CD4-positive, alpha-beta T cell treated with Interleukin-6 at 100 ng/mL for 8 hours (primary cell): ENCODE data around the gene FBLIM1.
"Not testable (repeated sequence)": the region's sequence is repeated elsewhere in the genome, so short reads cannot be mapped to it uniquely, and the experiment has no call there.

ENCODE experiments used
- DNase-seq: peaks from one replicate; pipeline ENCODE4 v3.0.0-alpha.2; 2020; ENCODE audit warnings: mixed read lengths, low spot score

FBLIM1 gene

DNA sequence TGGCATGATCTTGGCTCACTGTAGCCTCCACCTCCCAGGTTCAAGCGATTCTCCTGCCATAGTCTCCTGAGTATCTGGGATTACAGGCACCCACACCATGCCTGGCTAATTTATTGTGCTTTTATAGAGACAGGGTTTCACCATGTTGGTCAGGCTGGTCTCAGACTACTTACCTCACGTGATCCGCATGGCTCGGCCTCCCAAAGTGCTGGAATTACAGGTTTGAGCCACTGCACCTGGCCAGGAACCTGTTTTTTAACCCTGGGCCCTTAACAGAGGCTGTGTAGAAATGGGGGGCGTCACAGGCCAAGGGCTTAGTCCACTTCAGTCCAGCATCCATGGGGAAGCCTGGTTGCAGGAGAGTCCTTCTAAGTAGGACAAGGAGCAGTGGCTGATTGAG lies 9.3 kb downstream of the FBLIM1 start:
- no peak for DNase-seq

DNA sequence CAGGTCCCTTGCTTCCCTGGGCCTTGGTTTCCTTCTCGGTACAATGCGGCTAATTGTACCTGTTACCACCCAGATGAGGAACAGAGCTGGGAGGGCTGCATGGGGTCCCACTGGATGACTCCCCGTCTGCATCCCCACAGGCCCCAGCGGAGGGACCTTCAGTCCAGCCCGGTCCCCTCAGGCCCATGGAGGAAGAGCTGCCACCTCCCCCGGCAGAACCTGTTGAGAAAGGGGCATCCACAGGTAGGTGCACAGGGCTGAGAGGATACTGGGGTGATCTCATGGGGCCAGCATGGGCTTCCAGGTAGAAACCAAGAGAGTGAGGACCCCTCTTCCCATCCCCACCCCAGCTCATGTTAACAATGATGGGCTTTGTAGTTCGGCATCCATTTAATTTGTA lies 9.8 kb downstream of the FBLIM1 start:
- no peak for DNase-seq

DNA sequence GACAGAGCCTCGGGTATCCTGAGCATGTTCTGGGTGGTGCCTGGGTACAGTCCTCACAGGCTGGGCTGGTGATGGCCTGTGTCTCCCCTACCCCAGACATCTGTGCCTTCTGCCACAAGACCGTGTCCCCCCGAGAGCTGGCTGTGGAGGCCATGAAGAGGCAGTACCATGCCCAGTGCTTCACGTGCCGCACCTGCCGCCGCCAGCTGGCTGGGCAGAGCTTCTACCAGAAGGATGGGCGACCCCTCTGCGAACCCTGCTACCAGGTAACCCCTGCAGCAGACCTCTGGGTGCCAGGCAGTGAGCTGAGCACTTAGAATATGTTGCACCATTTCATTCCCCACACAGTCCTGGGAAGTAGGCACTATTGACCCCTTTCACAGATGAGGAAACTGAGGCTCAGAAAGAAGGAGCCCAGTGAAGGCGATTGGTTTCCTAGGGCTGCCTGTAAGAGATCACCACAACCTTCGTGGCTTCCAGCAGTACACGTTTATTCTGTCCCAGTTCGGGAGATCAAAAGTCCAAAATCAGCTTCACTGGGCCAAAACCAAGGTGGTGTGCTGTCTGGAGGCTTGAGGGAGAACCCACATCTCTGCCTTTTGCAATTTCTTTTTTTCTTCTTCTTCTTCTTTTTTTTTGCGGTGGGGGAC lies 11.8 kb downstream of the FBLIM1 start:
- DNase-seq: no peak

DNA sequence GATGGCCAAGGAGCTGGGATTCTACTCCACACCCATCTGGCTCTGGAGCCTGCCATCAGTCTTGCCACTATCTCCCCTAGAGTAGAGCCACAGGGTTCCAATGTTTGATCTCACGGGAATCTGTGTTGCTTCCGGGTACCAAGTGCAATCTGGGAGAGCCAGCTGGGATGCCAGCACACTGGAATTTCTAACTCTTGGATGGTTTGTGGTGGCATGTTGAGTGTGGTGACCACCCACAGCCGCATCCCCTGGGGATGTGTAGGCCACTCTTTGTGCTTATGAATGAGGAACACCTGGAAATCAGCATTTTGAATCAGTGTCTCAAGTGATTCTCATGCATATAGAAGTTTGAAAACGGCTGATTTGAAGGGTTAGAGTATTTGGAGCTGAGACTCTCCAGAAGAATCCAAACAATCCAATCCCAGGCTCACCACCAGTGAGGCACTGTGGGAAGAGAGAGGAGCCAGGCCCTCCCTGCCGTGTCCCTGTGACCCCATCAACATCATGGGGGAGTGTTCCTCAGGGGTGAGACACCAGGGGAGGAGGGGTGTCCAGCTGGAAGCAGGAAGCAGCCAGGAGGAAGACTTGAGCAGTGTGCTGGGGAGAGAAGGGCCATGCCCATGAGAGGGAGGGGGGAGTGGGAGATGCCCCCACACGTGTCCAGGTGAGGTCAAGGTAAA lies 13.4 kb downstream of the FBLIM1 start:
- no peak for DNase-seq

DNA sequence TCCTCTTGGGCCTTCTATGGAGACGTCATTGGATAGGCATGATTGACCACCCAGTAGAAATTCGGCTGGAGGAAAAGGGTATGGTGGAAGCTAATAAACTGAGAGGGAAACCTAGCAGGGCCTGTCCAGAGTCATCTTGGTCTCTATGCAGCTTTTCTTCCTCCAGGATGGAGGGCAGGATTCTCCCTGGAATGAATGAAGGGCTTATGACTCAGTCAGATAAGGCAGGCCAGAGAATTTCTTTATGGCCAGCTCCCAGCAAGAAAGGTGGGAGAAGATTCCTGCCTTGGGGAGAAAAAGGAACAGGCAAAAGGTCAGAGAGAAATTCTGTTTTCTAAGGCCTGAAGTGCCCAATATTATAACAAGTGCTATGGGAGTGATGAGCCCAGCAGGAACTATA lies 17.1 kb downstream of the FBLIM1 start:
- no peak for DNase-seq

DNA sequence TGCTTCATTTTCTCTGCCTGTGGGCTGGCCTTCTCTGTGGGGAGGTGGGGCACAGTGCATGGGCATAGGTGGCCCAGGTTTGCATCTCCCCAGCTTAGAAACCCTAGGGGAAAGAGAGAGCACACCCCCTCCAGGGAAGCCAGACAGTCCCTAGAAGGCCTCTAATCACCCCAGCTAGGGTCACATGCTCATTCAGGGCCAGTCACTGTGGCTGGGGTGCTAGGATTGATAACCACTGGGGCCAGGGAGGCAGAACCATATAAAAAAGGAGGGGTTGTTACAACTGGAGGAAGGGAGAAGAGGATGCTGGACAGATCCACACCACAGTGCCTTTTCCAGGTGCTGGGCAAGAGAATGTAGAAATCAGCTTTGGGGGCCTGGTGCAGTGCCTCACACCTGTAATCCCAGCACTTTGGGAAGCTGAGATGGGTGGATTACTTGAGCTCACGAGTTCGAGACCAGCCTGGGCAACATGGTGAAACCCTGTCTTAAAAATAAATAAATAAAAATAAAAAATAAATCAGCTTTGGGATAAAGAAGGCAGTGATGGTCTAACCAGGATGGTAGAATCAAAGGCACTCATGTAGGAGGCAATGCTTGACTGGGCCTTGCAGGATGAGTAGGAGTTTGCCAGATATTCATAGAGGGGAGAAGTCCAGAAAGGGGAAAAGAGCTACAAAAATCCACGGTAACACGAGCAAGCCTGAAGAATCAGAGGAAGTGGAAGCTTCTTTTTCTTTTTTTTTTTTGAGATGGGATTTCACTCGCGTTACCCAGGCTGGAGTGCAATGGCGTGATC lies 19.5 kb downstream of the FBLIM1 start:
- no peak for DNase-seq

DNA sequence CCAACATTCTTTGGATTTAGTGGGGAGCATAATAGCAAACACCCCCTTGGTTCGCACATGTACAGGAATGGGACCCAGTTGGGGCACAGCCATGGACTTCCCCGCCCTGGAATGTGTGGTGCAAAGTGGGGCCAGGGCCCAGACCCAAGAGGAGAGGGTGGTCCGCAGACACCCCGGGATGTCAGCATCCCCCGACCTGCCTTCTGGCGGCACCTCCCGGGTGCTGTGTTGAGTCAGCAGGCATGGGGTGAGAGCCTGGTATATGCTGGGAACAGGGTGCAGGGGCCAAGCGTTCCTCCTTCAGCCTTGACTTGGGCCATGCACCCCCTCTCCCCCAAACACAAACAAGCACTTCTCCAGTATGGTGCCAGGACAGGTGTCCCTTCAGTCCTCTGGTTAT lies 27.1 kb downstream of the FBLIM1 start:
- no peak for DNase-seq

DNA sequence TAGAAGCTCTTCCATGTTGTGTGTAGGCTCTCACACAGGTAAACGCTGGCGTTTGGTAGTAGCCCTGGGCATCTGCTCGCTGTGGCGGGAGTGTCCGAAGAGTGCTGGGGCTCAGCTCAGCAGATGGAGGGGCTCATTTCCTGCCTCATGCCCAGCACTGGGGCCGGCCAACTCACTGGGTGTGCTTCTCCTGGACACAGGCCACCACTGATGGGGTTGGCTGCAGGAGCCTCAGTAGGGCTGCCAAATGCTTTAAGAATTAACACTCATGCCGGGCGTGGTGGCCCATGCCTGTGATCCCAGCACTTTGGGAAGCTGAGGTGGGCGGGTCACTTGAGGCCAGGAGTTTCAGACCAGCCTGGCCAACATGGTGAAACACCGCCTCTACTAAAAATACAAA lies 28.0 kb downstream of the FBLIM1 start:
- no peak for DNase-seq

DNA sequence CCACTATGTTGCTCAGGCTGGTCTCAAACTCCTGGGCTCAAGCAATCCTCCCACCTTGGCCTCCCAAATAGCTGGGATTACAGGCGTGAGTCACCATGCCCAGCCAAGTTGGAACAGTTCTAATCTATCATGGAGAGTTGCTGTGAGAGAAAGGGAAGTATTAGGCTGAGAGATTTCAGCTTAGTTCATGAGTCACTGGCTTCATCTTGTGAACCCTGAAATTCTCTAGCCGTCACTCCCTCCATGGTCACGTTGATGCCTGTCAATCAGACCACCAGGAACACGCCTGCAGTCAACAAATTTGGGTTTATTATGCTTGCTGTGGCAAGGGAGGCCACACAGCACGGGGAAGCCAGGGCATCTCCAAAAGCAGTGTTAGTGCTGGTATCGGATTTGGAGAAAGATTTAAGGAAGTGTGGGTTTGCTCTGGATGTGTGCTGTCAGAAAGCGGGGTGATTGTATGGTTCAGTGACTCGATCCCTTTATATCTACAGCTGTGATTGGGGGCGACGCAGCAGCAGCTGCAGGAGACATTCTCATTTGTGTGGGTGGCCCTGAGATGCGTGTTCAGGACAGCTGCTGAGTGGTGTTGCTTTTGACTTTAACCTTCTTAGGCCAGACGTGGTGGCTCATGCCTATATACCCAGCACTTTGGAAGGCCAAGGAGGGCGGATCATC lies 30.2 kb downstream of the FBLIM1 start:
- no peak for DNase-seq

DNA sequence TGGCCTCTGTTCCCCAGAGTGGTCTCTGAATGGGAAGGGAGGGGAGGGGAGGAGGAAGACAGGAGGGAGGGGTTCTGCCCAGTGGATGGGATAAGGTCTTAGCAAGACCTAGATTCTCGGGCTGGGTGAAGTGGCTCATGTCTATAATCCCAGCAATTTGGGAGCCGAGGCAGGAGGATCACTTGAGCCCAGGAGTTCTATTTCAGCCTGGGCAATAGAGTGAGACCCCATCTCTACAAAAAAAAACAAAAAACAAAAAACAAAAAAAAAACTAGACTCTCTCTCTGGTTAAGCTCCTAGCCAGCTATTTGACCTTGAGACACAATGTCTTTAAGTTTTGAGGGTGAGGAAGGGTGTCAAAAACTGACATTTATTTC lies 37.5 kb downstream of the FBLIM1 start:
- DNase-seq: no peak

DNA sequence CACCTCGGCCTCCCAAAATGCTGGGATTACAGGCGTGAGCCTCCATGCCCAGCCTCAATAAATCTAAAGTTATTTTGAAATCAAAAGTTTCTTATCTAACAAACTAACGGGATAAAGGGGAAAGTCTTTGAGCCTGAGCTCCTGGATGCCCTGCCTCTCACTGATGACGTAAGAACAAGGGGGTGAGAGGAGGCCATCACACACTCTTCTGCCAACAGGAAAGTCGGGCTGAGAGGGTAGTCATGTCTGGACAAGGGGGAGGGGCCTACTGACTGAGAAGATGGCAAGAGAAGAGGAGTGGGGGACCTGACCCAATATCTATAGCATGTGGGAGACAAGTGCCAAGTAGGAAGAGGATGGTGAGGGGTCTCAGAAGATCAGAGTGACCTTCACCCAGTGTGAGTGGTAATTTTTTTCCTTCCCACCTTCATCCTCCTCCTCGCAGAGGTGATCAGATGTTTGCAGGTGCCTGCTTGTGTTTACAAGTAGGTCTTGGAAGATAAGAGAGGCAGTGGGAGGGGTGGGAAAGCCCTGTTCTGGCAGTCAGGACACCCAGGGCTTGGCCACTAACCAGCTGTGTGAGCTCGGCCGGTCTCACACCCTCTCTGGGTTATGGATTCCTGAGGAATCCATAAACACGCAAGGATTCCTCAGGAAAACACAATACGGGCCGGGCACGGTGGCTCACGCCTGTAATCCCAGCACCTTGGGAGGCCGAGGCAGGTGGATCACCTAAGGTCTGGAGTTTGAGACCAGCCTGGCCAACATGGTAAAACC lies 39.2 kb downstream of the FBLIM1 start:
- no peak for DNase-seq

DNA sequence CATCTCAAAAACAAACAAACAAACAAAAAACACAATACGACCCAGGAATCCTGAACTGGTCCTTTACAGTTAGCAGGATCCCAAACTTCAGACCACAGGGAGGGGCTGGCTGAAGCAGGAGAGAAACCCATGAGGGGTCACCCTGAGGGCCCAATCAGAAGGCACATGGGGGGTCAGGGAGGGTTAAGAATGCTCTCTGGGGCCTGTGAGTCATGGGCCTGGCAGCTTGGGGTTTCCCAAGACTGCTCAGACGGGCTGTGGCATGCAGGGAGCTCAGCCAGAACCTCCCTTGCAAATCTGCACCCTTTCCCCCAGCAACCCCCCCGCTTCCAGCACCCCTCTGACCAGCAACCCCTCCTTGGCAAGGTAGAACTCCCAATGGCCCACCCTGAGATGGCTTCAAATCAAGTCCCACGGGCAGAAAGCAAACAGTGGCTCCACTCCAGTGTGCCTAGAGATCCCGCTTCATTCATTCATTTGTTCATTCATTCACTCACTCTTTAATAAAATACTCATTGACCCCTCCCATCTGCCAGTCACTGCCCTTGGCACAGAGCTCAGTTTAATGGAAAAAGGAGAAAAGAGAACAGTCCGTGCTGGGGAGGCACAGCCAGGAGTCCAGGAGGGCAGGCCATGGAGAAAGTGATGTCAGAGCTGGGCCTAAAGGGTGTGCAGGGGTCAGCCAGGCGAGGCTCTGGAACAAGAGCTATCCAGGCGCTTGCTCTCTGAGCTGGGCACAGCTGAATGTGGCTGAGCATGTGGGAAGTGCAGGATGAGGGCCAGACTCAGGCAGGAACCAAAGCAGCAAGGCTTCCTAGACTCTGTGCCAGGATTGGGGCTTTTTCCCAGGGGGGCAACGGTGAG lies 40.6 kb downstream of the FBLIM1 start:
- no peak for DNase-seq

DNA sequence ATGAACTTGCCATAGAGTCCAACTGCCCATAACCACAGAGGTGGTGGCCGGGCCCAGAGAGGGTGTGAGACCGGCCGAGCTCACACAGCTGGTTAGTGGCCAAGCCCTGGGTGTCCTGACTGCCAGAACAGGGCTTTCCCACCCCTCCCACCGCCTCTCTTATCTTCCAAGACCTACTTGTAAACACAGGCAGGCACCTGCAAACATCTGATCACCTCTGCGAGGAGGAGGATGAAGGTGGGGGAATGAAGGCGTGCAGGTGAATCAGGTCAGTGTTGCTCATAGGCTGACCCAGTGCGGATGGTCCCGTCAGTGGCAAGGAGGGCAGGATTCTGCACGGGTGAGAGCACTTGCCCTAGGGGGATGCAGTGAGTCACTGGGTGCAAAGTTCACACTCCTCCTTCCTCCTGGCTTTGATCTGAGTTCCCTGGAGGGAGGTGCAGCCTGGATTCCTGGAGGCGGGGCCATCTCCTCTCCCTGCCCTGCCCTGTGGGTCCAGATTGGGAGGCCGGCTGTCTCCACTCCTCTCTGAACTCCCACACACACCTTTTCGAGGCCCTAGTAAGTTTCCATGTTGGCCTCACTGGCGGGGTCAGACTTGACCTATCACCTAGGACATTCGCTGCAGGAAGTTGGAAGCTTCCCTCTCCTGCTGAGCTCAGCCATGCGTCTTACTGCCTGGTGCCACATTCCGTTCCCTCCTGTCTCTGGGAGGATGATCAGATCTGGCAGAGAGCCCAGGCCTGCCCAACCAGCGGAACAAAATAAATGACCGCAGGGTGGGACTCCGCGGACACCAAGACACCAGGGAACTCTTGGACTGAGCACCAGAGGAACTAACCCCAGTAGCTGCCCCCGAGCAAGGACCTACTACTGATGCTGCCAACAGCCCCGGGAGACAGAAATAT lies 41.6 kb downstream of the FBLIM1 start:
- DNase-seq: no peak

DNA sequence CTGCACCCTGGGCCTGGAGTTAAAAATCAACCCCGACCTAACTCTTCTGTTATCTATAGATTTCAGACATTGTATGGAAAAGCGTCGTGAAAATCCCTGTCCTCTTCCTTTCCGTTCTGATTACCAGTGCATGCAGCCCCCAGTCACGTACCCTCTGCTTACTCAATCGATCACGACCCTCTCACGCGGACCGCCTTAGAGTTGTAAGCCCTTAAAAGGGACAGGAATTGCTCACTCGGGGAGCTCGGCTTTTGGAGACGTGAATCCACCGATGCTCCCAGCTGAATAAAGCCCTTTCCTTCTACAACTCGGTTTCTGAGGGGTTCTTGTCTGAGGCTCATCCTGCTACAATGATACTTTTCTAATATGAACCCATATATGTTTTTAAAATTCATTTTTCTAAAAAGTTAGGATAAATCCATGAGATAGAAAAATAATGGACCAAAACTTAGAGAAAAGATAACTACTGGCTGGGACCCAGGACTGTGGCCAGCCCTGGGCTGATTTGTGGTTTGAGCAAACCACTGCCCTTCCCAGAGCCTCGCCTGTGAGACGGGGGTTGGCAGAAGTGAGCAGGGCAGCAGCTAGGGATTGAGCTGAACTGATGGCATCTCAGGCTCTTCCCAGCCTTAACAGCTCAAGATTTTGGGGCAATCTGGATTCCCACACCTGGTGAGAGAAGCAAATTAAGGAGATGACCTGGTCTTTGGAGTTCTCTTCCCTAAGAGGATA lies 43.8 kb downstream of the FBLIM1 start:
- no peak for DNase-seq

DNA sequence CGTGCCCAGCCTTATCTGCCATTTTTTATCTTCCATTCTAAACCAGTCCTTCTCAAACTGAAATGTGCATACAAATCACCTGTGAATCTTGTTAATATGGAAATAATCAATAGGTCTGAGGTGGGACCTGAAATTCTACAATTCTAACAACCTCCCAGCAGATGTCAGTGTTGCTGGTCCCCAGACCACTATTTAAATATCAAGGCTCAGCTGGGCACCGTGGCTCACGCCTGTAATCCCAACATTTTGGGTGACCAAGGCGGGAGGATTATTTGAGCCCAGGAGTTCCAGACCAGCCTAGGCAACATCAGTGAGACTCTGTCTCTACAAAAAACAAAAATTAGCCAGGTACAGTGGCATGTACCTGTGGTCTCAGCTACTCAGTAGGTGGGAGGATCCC lies 44.8 kb downstream of the FBLIM1 start:
- no peak for DNase-seq

DNA sequence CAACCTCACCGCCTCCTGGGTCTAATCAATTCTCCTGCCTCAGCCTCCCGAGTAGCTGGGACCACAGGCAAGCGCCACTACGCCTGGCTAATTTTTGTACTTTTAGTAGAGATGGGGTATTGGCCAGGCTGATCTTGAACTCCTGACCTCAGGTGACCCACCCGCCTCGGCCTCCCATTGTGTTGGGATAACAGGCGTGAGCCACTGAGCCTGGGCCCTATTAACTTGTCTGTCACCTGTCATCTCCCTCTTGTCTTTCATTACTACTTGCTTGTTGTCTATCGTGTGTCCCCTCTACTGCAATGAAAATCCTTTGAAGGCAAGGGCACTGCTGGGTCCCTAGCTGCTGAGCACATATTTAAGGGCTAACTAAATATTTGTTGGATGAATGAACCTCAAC lies 45.5 kb downstream of the FBLIM1 start:
- DNase-seq: no peak

DNA sequence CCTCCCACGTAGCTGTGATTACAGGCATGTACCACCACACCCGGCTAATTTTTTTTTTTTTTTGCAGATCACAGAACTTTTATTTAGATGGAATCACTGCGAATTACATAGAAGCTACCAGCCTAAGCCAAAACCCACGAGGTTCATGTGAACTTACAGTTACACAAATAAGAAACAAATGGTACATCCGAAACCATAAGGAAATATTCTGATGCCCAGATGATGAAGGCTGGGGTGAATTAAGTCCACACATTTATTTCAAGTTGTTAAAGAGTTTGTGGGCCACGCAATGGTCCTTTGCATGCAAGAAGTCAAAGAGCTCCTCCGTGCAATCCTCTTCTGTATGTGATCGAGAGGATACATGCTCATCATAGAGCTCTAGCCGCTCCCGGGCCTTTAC lies 48.5 kb downstream of the FBLIM1 start:
- DNase-seq: no peak

DNA sequence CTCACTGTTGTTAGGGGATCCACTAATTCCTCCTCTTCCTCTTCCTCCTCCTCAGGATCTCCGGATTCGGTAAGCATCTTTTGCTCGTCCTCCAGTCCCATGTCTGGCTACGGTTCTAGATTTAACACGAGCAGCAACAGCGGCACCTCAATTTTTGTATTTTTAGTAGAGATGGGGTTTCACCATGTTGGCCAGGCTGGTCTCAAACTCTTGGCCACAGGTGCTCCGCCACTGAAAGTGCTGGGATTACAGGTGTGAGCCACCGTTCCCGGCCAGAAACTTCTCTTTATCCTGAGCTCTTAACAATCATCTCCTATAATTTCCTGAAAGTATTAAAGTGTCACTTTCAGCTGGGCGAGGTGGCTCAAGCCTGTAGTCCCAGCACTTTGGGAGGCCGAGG lies 49.0 kb downstream of the FBLIM1 start, which contains the start of gene UQCRHL:
TSS of gene UQCRHL (minus strand) at position 101 of the 400 bp plus-strand sequence. CDS start at position 101, 0 bp downstream.
- not testable (repeated sequence) for DNase-seq

DNA sequence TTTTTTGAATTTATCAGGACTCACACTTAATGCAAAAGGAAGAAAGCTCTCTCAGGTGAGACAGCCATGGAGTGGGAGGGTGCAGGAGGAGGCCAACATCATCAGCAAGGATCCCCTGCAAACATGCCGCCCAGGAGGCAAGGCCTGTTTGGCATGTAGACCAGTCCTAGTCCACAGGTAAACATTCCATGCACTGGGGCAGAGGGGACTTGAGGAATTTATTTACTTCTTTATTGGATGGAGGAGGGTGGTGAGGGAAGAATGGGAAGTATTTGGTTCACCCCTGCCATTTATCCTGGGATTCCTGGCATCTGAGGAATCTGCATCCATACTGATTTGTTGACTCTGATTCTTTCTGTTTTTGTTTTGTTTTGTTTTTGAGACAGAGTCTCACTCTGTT lies 50.4 kb downstream of the FBLIM1 start:
- DNase-seq: no peak
